Measurements from ENCODE around the gene CEP164. TPM values are rescaled to one million over a fixed set of nuclear protein-coding genes. Genes with fewer than 3 reads are reported as not detected.

Gene CEP164
- total RNA-seq, 4 donors from 2014 or later, result 22.8 to 56.7 (median 29.7) TPM

Other genes starting within 250 kb of the CEP164 start
- gene SIK3, start 229.4 kb upstream of the CEP164 start, total RNA-seq, result 10 to 100 TPM; 31.6 to 60.8 (median 37.5) TPM
- gene PAFAH1B2, start 183.6 kb upstream of the CEP164 start, total RNA-seq, result 10 to 100 TPM; 58.0 to 67.5 (median 63.3) TPM
- 100 to 1,000 TPM in 1 of 4 donors, 10 to 100 TPM in 3; 42.6 to 130 (median 74.7) TPM for gene SIDT2, start 149.1 kb upstream of the CEP164 start, total RNA-seq
- 100 to 1,000 TPM; 190 to 216 (median 199) TPM for gene TAGLN, start 128.5 kb upstream of the CEP164 start, total RNA-seq
- gene PCSK7, start 95.8 kb upstream of the CEP164 start, total RNA-seq, result 100 to 1,000 TPM in 1 of 4 donors, 10 to 100 TPM in 3; 56.7 to 113 (median 73.3) TPM
- 10 to 100 TPM in 3 of 4 donors, 1 to 10 TPM in 1; 6.7 to 22.9 (median 12.2) TPM for gene RNF214, start 95.2 kb upstream of the CEP164 start, total RNA-seq
- gene BACE1-AS, start 36.5 kb upstream of the CEP164 start, total RNA-seq, result 10 to 100 TPM in 1 of 4 donors, 1 to 10 TPM in 3; 3.6 to 13.0 (median 6.3) TPM
- gene BACE1, start 11.6 kb upstream of the CEP164 start, total RNA-seq, result 10 to 100 TPM; 13.8 to 35.6 (median 18.0) TPM